LHCN-M2 (cell line): ENCODE measurements around the gene GASK1A. TPM values are rescaled to one million over a fixed set of nuclear protein-coding genes. Genes with fewer than 3 reads are reported as not detected.
"Not testable (repeated sequence)": the region's sequence is repeated elsewhere in the genome, so short reads cannot be mapped to it uniquely, and the experiment has no call there.

Source experiments
- DNase-seq: peaks from one replicate; pipeline ENCODE4 v3.0.0-alpha.2; 2012; ENCODE audit warnings: low read depth
- polyA plus RNA-seq: library from polyadenylated mRNA; unstranded; fragments of >200 nt; gene quantifications from one replicate; pipeline ENCODE4 v1.2.1, GENCODE V29; 2012; ENCODE audit warnings: missing spikeins
- total RNA-seq: library from RNA; depleted of rRNA; stranded (reverse); fragments of >200 nt; gene quantifications from 2 replicates; pipeline ENCODE4 v1.2.3, GENCODE V29; 2014; rRNA removed

GASK1A gene
- not detected in 2 replicates for total RNA-seq
- not detected for polyA plus RNA-seq

DNA sequence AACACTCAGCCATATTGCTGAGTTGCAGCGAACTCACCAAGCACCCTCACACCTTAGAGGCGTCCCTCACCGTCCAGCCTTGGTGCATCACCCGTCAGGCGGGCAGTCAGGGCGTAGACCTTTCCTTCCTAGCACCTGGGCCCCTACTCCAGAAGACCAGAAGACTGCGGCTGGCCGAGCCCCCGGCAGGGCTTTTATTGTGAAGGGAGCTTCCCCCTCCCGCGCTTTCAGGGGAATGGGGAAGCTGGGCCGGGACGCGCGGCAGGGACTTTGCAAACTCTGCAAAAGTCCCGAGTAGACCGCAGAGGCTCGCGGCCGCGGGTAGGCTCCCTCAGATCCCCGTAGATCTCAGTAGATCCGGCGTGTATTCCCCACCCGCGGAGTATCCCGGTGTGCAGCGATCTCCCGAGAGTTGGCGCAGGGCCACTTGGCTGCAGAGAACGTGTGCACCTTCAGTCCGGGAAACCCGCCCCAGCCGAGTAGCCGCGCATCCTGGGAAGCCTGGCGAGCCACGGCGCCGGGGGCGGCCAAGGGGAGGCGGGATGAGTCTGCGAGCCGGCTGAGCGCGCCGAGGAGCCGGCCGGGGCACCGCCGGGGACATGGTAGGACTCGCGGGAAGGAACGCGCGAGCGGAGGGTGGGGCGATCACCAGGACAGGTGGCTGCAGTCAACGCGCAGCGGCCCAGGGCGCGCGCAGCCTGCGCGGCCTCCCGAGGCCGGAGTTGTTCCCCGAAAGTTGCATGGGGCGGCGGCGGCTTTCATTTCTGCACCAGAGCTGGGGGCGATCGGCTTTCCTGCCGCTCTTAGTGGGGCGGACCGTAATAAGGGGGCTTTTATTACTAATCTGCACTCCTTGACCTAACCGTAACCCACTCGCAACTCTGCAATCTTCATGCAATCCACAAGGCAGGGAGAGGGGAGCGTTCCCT, at the start of gene GASK1A:
Gene GASK1A (plus strand): TSS at position 268 of the 929 bp plus-strand sequence. CDS start 332 bp downstream, at position 600.
- no peak for DNase-seq

DNA sequence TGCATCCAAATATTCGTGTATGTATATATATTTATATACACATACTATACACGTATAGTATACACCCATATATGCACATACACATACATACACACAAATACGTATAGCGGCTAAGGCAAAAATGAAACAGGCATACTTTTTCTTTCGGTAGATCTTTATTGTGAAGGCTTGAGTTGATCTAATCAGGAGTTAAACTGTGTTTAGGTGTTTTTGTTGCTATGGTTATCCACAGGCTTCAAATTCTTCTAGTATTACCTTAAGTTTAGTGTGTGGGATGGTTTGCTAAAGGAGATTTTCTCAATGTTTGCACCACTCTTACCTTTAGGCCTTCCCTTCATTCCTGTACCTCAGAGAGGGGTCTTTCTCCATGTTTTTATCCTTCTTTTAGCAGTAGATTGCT, 45.0 kb upstream of the GASK1A start:
- no peak for DNase-seq

DNA sequence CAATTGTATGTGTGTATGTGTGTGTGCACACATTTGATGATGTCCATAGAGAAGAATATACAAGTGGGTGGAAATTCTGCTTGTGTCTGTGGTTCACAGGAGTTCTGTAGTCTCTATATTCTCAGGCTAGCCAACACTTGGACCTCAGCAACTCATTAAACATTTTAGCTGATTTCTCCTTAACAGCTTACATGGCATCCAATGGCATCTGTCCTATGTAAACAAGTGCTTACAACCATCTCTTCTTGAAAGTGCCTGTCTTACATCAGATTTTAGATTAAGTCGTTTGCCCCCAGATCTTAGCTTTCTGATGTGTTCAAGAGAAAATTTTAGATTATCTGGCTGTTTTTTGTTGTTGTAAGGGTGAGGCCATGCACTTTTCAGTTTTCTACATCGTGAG, 44.2 kb upstream of the GASK1A start:
- no peak for DNase-seq

DNA sequence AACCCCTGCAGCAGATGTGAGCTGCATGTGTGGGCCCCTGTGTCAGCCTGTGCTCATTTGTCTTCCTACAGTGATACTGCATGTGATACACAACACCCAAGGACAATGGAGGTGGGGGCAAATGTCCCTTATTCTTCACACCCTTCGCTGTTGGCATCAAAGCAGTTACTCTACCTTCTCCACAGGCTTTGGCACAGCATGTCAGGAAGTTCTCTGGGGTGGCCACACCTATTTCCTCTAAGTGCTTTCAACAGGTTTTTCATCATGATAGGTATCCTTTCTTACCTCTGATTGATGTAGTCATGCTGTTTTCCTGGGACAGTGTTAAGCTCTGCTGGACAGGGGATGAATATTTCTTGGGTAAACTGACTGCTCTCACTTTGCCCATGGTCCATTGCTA, 43.6 kb upstream of the GASK1A start:
- no peak for DNase-seq

DNA sequence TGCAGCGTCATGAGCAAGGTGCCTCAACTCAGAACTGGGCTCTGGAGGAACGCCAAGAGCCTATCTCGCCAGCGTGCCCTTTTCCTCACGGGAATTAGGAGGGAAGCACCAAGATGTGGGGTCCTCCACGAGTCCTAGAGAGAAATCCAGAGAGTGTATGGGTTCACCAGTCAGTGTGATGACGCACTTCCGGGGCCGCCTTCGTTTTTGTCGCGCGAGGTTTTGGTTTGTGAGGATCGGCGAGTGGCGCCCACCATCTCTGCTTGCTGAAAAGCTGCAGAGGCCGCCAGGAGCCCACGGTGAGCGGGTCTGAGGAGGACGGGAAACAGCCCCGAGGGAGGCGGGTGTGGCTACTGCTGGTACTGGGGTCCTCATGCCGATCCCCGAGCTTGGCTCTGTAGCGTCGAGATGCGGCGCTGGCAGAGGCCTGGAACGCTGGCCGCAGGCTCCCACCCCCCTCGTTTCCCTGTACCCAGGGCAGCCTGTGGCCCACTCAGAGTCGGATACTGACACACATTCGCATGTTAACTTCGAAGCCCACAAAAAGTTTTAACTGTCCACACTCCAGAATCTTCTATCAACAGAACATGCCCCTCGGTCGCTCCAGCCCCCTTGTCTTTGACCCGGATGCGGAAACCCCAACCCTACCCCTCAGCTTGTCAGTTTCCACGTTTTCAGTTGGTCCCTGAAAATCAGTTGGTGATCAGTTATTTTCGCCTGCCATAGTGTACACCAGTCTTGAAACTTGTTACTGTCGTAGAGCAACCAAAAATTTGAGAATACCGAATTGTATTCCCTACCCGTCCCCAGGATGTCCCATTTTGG, 42.7 kb upstream of the GASK1A start:
- no peak for DNase-seq

DNA sequence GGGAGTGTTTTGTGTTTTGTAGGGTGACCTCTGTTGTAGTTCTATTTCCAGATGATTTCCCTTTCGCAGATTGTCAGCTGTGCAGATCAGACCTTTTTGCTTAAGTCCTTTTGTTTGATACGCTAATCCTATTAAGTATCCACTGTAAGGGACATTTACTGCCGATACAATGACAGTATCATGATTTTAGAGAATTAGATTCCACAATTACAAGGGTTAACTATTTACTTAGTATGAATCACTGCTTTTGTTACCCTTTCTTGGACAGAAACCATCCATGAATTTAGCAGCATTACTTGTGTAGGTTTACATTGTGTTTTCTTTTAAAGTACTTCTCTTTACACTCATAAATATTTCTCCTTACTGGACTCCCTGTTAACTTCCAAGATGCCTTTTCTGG, 41.8 kb upstream of the GASK1A start:
- no peak for DNase-seq

DNA sequence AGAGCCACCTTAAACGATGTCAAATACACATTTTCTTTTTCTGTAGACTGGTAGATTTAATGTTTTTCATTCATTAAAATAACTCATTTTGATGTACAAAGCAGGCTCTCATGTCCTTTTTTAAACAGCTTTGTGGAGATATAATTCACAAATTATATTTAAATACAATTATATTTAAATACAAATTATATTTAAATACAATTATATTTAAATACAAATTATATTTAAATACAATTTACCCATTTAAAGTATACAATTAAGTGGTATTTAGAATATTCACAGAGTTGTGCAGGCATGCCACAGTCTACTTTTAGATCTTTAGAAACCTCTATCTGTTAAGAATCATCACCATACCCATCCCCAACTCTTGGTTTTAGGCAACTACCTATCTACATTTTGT, 36.4 kb upstream of the GASK1A start:
- DNase-seq, result no peak

DNA sequence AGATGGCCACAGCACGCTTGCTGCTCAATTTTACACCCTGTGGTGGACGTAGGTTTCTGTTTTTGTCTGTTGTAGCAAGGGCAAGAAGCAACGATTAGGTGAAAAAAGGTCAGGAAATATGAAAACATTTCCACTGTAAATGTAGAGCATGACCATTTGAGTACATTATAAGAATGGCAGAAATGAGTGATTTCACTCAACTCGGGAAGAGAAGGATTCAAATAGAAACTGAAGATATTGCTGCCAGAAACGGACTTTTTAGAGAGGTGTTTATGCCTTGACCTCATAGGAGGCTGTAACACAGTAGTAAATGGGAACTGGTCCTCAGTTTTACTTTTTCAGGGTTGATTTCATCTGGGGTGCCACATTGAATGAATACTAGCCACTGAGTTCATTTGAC, 33.1 kb upstream of the GASK1A start:
- no peak for DNase-seq

DNA sequence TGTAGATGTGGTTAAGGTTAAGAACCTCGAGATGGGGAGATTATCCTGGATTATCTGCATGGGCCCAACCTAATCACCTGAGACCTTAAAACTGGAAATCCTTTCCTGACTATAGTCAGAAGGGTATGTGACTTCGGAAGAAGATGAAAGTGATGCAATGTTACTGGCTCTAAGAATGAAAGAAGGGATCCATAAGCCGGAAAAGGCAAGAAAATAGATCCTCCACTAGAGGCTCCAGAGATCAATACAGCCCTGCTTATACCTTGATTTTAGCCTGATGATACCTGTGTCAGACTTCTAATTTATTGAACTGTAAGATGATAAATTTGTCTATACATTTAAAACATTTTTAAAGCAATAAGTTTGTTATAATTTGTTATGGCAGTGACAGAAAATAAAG, 21.5 kb upstream of the GASK1A start:
- DNase-seq, result no peak

DNA sequence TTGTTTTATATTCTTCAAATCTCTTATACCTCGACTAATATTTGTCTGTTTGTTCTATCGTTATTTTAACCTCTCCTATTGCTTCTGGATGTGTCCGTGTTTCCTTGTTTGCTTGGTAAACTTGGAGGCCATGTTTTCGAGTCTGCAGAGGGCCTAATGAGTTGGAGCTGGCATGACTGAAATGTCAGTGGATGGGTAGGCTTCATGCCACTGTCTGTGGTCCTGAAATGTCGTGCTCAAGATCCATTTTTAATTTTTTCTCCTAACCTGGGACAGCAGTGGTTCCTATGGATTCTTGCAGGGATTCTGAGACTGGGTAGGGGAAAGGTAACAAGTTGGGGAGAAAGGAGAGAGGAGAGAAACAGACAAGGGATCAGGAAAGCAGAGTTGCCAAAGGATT, 18.8 kb upstream of the GASK1A start:
- peak; percentile 4 for DNase-seq

DNA sequence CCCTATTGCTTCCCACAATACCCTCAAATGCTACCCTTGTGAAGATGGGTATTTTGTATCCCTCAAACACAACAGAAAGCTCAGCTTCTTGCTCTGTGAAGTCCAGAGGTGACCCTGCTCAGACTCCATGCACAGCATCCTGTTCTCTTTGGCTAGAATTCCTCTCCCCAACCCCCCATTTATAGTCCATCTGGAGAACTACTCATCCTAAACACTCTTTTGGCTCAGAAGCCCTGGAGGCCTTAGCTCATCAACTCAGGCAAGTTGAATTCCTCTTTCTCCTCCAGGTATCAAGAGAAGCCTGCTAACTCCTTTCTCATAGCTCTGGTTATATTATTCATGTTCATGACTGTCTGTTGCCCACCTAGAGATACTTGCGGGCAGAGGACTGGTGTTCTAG, 18.3 kb upstream of the GASK1A start:
- no peak for DNase-seq

DNA sequence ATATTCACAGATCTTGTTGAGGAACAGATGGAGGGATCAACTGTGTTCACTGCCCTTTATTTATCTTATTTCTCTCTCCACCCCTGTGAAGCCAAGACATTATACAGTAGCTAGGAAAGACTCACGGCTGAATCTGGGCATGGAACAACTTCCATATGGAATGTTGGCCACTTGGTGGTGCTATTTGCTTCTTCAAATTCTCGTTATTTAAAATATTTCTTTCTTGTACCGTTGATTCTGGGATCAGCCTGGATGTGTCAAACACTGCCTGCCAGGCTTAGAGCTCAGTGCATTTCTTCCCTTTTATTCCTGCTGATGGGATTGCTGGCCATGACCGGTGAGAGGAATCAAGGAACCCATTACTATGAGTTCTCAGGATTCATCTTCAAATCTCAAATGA, 17.5 kb upstream of the GASK1A start:
- peak; percentile 36 for DNase-seq

DNA sequence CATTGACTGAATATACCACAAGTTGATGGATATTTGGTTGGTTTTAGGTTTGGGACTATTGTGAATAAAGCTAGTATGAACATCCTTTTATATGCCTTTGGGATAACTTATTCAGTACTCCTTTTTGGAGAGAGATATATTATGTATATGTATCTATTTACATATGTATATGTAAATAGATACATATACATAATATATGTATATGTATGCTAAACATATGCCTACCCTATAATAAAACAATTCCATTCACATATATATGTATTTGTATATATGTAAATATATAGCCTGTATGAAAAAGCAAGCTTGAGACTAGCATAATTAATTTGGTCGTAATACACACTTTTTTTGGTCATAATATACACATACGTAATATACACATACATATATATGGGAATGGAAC, 15.8 kb upstream of the GASK1A start:
- no peak for DNase-seq

DNA sequence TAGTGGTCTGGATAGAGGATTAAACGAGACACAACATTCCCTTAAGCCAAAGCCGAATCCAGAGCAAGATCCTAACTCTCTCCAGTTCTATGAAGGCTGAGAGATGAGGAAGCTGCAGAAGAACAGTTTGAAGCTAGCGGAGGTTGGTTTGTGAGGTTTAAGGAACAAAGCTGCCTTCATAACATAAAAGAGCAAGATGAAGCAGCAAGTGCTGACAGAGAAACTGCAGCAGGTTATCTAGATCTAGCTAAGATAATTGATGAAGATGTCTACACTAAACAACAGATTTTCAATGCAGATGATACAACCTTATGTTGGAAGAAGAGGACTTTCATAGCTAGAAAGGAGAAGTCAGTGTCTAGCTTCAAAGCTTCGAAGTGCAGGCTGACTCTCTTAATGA, 14.8 kb upstream of the GASK1A start:
- no peak for DNase-seq

DNA sequence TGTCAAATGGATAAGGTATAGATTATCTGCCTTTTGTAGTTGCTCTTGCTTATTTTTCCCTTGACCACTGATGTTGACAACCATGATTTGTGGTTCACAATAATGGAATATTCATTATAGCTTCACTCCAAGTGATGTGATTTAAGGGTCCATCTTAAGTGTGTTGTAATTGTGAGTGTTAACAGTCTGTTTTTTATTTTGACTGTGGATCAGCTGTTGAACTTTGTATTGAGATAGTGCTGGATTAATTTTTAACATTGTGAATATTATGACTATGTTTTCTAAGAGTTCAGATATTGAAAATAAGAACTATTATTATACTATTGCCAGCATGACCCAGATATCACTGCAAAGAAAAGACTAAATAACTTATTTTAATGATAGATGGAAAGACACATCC, 8.6 kb upstream of the GASK1A start:
- no peak for DNase-seq

DNA sequence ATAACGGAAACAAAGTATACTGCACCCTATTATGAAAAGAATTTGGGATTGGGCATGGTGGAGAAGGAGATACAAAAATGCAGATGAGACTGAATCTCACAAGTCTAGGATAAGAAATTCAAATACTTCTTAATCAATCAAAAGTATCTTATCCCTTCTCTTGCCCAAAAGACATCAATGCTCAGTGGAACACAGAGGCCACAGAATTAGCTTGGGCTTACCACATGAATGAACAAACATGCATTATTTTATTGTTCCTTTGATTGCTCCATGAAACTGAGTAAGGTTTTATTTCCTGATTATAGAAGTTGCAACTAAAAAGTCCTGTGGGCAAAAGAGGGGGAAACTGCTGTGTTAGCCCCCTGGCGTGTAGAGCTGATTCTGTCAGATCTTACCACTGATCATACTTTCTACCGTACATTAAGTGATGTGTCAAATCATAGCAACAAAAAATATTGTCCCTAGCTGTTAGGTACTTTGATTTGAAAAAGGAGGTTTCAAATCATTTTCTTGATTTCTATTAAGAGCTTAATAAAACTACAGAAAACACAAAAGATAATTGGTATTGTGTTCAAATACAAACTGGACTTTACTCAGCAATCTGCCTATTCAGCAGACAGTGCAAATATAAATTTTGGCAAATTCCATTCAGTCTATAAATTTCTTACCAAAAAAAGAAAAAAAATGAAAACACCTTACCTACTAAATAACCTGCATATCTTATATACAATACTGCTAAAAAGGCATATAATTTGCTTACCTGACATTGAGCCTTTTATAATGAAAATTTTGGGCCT, 7.9 kb upstream of the GASK1A start:
- DNase-seq, result no peak

DNA sequence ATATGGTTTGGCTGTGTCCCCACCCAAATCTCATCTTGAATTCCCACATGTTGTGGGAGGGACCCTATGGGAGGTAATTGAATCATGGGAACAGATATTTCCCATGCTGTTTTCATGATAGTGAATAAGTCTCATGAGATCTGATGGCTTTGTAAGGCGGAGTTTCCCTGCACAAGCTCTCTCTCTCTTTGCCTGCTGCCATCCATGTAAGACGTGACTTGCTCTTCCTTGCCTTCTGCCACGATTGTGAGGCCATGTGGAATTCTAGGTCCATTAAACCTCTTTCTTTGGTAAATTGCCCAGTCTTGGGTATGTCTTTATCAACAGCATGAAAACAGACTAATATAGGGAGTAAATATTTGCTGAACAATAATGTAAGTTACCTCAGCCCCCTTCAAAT, 4.2 kb upstream of the GASK1A start:
- not testable (repeated sequence) for DNase-seq

DNA sequence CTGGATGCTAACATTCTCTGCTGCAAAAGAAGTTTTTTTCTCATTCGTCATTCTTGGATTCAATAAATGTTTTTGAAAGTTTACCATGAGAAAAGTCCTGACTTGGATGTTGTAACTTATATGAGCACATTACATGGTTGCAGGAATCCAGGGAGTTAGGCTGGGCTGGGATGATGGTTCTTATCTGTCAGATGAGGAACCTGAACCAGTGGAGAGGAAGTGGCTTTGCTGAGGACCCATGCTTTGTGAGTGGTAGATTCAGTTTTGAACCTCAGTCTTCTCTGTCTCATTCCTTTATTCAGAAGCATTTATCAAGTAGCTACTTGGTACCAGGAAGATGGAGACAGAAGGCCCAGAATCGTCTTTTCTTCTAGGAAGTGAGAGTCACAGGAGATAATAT, 3.7 kb upstream of the GASK1A start:
- no peak for DNase-seq

DNA sequence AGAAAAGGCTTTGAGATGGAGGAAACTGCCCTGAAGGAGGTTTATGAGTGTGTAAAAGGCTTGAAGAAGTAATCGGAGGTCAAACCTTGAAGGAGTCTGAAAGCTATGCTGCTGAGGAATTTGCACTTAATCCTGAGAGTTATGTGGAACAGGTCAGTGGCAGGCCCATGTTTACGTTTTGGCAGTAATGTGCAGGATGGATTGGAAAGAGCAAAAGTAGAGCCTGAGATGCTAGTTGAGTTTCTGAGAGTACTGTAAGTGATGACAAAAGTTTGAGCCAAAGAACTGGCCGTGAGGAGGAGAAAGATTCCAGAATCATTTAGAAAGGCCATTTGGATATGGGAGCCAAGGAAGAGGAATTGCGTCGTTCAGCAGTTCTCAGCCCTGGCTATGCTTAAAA, 3.2 kb upstream of the GASK1A start:
- no peak for DNase-seq

DNA sequence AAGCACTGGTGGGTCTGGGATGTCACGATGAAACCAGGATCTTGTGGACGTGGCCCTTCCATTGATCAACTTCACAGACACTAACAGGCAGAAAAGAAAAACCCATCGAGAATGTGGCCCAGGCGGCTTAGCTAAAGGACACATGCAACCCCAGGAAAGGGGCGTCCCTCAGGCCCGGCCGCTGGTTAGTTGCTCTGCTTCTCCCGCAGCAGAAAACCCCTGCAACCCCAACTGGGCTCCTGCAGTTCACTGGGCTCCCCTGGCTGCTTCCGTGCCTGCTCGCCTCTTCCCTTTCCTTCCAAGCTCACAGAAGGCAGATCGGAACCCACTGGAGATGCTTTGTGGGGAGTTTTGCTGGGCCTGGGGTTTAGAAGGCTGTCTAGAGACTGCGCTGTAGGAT, 1.1 kb downstream of the GASK1A start:
- no peak for DNase-seq

DNA sequence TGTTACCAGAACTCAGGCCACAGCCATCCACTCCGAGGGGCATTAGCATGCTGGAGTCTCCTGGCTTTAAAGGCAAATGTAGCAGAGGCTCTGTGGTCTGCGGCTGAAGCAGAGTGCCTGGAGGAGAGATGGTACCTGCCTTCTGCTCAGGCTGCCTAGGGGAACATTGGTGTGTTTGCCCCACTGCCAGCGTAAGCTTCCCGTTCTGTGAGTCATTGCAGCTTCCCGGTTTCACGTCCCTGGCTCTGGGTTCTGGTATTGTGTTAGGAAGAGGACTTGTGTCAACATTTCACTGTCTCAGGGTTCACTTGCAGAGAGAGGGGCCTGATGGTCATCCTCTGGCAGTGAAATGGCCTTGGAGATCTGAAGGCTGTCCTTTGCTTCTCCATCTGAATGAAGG, 1.8 kb downstream of the GASK1A start:
- no peak for DNase-seq
